ENCODE measurements around the gene MYLK4.

The MYLK4 gene

DNA sequence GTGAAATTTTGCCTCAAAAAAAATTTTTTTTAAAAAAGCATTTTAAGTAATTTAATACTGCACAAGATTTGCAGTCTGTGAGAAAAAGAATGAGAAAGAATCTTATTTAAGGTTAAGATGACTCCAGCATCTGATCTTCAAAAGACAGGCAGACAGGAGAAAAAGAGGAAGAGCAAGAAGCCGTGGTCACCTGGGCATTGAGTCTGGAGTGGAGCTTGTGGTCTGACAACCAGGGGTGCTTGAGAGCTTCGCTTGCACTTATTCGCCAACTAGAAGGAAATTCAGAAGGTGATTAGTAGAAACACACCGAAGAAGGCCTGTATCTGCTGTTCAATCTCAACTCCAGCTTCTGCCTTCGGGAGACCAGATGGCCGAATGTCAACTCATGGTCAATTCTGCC is 75.9 kb downstream of the MYLK4 start:
- intact Hi-C loops (cut with micrococcal nuclease) = no loop called here
- Mint-ChIP-seq H3K9me3 (no peaks in the 10 kb centered on the region), H3K4me1 (ENCODE audit: low read depth) (no peaks in the 10 kb centered on the region)

GRCh38 chr6:2669067-2669700 is 81.5 kb downstream of the MYLK4 start:
- Mint-ChIP-seq H3K4me1 (ENCODE audit: low read depth) (peaks cover 9% of the 10 kb centered on the region), H3K27me3 (peaks cover 3% of the 10 kb centered on the region), H3K36me3 (ENCODE audit: low read depth) (no peaks in the 10 kb centered on the region), H3K9me3 (no peaks in the 10 kb centered on the region), H3K4me3 (no peak overlapping the region), H3K27ac (no peak overlapping the region)
- intact Hi-C loops (cut with micrococcal nuclease) = no loop called here

More for the DNA sequence above, 75.9 kb downstream of the MYLK4 start:
- Mint-ChIP-seq H3K36me3 (ENCODE audit: low read depth) (no peaks in the 10 kb centered on the region), H3K27ac (no peak overlapping the region), H3K4me3 (no peak overlapping the region), H3K27me3 (no peaks in the 10 kb centered on the region)

DNA sequence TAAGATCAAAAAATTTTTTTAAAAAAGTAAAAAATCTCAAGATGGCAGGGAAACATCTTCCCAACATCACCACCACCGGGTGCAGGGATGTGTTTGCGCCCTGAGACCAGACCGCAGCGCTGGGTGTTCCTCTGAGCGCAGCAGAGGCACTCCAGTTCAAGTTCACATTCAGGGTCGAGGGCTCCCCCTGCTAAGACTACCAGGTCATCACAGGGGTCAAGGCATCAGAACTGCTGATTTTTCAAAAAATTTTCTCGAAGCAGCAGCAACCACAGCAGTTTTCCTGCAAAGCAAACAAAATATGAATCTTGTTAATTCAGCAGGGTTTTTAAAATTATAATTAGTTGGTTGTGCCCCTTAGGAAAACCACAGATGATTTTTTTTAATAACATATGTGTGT is 83.1 kb downstream of the MYLK4 start:
- H3K4me3 Mint-ChIP-seq = no peak overlapping the region
- no peaks in the 10 kb centered on the region for H3K9me3 Mint-ChIP-seq
- no peak overlapping the region for H3K27ac Mint-ChIP-seq
- no peaks in the 10 kb centered on the region for H3K36me3 Mint-ChIP-seq (ENCODE audit: low read depth)
- intact Hi-C loops (cut with micrococcal nuclease) = no loop called here
- H3K4me1 Mint-ChIP-seq (ENCODE audit: low read depth) = peaks cover 23% of the 10 kb centered on the region
- peaks cover 3% of the 10 kb centered on the region for H3K27me3 Mint-ChIP-seq

- Mint-ChIP-seq H3K4me3 (no peak overlapping the region), H3K27me3 (peaks cover 3% of the 10 kb centered on the region), H3K9me3 (no peaks in the 10 kb centered on the region), H3K4me1 (ENCODE audit: low read depth) (peaks cover 28% of the 10 kb centered on the region), H3K27ac (no peak overlapping the region), H3K36me3 (ENCODE audit: low read depth) (no peaks in the 10 kb centered on the region)
- intact Hi-C loops (cut with micrococcal nuclease) = no loop called here
Observed at GRCh38 chr6:2666906-2667575, 83.7 kb downstream of the MYLK4 start.

- intact Hi-C loops (cut with micrococcal nuclease) = no loop called here
- no peak overlapping the region for H3K4me3 Mint-ChIP-seq
- no peak overlapping the region for H3K27ac Mint-ChIP-seq
Observed at GRCh38 chr6:2665146-2666070, 85.3 kb downstream of the MYLK4 start.

DNA sequence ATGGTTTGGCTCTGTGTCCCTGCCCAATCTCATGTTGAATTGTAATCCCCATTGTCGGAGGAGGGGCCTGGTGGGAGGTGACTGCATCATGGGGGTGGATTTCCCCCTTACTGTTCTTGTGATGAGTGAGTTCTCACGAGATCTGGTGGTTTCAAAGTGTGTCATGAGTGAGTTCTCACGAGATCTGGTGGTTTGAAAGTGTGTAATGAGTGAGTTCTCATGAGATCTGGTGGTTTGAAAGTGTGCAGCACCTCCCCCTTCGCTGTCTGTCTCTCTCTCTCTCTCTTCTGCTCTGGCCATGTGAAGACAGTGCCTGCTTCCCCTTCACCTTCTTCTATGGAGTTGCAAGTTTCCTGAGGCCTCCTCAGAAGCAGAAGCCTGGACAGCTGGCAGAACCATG is 87.6 kb downstream of the MYLK4 start:
- Mint-ChIP-seq H3K36me3 (ENCODE audit: low read depth) (no peaks in the 10 kb centered on the region), H3K4me1 (ENCODE audit: low read depth) (peaks cover 47% of the 10 kb centered on the region), H3K4me3 (no peak overlapping the region), H3K27me3 (peaks cover 5% of the 10 kb centered on the region), H3K27ac (peak overlapping the region; percentile 13), H3K9me3 (no peaks in the 10 kb centered on the region)
- intact Hi-C loops (cut with micrococcal nuclease) = no loop called here

More at GRCh38 chr6:2665146-2666070, 85.3 kb downstream of the MYLK4 start:
- peaks cover 5% of the 10 kb centered on the region for H3K27me3 Mint-ChIP-seq
- H3K36me3 Mint-ChIP-seq (ENCODE audit: low read depth) = no peaks in the 10 kb centered on the region
- peaks cover 35% of the 10 kb centered on the region for H3K4me1 Mint-ChIP-seq (ENCODE audit: low read depth)
- no peaks in the 10 kb centered on the region for H3K9me3 Mint-ChIP-seq

GRCh38 chr6:2661651-2662050 is 89.1 kb downstream of the MYLK4 start:
- Mint-ChIP-seq H3K4me3 (no peak overlapping the region), H3K4me1 (ENCODE audit: low read depth) (peaks cover 54% of the 10 kb centered on the region), H3K27ac (no peak overlapping the region), H3K27me3 (peaks cover 5% of the 10 kb centered on the region), H3K9me3 (no peaks in the 10 kb centered on the region), H3K36me3 (ENCODE audit: low read depth) (no peaks in the 10 kb centered on the region)
- intact Hi-C loops (cut with micrococcal nuclease) = no loop called here

- Mint-ChIP-seq H3K4me1 (ENCODE audit: low read depth) (peaks cover 47% of the 10 kb centered on the region), H3K9me3 (no peaks in the 10 kb centered on the region), H3K36me3 (ENCODE audit: low read depth) (no peaks in the 10 kb centered on the region), H3K27ac (no peak overlapping the region), H3K4me3 (no peak overlapping the region), H3K27me3 (peaks cover 2% of the 10 kb centered on the region)
- intact Hi-C loops (cut with micrococcal nuclease) = no loop called here
Observed at GRCh38 chr6:2659882-2660281, 90.8 kb downstream of the MYLK4 start.

DNA sequence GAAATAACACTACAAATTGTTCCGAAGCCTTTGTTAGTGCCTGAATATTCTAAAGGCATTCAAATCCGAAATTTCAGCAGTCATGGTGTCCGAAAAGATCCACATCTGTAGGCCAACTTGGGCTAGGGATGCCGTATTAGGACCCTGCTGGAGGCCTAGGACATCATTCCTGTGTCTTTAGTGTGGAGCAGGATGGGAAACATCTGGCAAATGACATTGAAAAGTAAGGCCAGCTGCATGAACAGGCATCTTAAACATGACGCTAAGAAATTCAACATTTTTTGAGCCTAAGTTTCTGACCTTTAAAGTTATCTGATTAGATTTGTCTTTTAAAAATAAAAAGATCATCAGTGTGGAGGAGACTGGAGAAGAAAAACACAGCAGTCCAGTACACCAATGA is 91.3 kb downstream of the MYLK4 start:
- intact Hi-C loops (cut with micrococcal nuclease) = no loop called here
- Mint-ChIP-seq H3K36me3 (ENCODE audit: low read depth) (no peaks in the 10 kb centered on the region), H3K27me3 (peaks cover 2% of the 10 kb centered on the region), H3K9me3 (no peaks in the 10 kb centered on the region), H3K27ac (no peak overlapping the region), H3K4me1 (ENCODE audit: low read depth) (peaks cover 47% of the 10 kb centered on the region), H3K4me3 (no peak overlapping the region)

GRCh38 chr6:2658788-2659187 is 91.9 kb downstream of the MYLK4 start:
- no peak overlapping the region for H3K4me3 Mint-ChIP-seq
- H3K27me3 Mint-ChIP-seq = peaks cover 2% of the 10 kb centered on the region
- no peak overlapping the region for H3K27ac Mint-ChIP-seq
- peaks cover under 1% of the 10 kb centered on the region for H3K9me3 Mint-ChIP-seq
- H3K4me1 Mint-ChIP-seq (ENCODE audit: low read depth) = peaks cover 41% of the 10 kb centered on the region
- H3K36me3 Mint-ChIP-seq (ENCODE audit: low read depth) = no peaks in the 10 kb centered on the region
- intact Hi-C loops (cut with micrococcal nuclease) = no loop called here

DNA sequence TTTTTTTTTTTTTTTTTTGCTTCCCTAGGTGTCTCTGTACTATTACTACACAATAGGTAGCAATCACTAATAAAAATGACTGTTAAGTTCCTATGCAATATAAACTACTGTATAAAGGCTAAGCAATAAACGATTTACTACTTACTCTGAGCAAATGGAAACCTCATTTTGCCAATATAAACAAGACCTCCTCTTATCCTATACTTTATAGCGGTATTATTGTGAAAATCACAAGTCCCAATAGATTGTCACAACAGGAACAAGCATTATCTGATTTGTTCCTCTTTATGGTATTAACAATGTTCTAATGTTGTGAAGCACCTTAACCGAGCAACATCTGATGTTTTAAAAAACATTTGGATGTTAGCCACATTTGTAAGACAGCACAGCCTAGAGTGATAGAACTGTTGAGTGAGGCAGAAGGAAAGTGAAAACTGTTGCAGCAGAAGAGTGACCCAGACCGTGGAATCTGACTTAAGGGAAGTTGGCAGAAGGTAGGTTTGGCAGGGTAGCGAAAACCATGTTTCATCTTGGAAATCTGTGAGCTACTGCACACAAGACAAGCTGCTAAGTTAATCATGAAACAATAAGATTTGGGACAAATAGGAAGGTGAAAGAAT is 94.2 kb downstream of the MYLK4 start:
- H3K27ac Mint-ChIP-seq = no peak overlapping the region
- H3K9me3 Mint-ChIP-seq = peaks cover 11% of the 10 kb centered on the region
- H3K36me3 Mint-ChIP-seq (ENCODE audit: low read depth) = peaks cover 12% of the 10 kb centered on the region
- intact Hi-C loops (cut with micrococcal nuclease) = no loop called here
- H3K4me1 Mint-ChIP-seq (ENCODE audit: low read depth) = peaks cover 41% of the 10 kb centered on the region
- H3K27me3 Mint-ChIP-seq = peaks cover 7% of the 10 kb centered on the region
- no peak overlapping the region for H3K4me3 Mint-ChIP-seq

GRCh38 chr6:2655844-2656433 is 94.8 kb downstream of the MYLK4 start:
- intact Hi-C loops (cut with micrococcal nuclease) = no loop called here
- H3K4me3 Mint-ChIP-seq = no peak overlapping the region
- peaks cover 11% of the 10 kb centered on the region for H3K9me3 Mint-ChIP-seq
- H3K36me3 Mint-ChIP-seq (ENCODE audit: low read depth) = peaks cover 12% of the 10 kb centered on the region
- H3K27ac Mint-ChIP-seq = no peak overlapping the region
- H3K4me1 Mint-ChIP-seq (ENCODE audit: low read depth) = peaks cover 40% of the 10 kb centered on the region
- H3K27me3 Mint-ChIP-seq = peaks cover 5% of the 10 kb centered on the region

DNA sequence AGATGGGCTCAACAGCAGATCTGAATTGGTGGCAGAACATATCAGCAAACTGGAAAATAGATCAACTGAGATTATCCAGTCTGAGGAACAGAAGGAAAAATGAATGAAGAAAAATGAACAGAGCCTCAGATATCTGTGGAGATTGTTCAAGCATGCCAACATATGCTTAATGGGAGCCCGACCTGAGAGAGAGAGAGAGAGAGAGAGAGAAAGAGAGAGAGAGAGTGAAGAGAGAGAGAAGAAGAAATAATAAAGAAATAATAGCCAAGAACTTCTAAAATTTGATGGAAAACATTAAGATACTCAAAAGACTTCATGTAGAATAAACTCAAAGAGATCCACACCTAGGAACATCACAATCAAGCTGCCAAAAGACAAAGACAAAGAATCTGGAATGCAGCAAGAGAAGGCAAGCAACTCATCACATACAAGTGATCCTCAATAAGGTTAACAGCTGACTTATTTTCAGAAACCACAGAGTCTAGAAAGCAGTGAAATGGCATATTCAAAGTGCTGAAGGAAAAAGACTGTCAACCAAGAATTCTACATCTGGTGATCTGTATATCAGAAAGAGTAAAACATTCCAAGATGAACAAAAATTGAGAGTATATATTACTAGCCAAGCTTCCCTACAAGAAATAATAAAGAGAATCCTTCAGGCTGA is 97.2 kb downstream of the MYLK4 start:
- intact Hi-C loops (cut with micrococcal nuclease) = no loop called here
- H3K36me3 Mint-ChIP-seq (ENCODE audit: low read depth) = peaks cover 12% of the 10 kb centered on the region
- peaks cover 11% of the 10 kb centered on the region for H3K9me3 Mint-ChIP-seq
- H3K4me1 Mint-ChIP-seq (ENCODE audit: low read depth) = peaks cover 32% of the 10 kb centered on the region
- no peak overlapping the region for H3K27ac Mint-ChIP-seq
- peaks cover 5% of the 10 kb centered on the region for H3K27me3 Mint-ChIP-seq
- H3K4me3 Mint-ChIP-seq = no peak overlapping the region
